Midbrain (tissue), 1 donor: Measurements from ENCODE around the gene POM121C.
"Not testable (repeated sequence)": the region's sequence is repeated elsewhere in the genome, so short reads cannot be mapped to it uniquely, and the experiment has no call there.

ENCODE experiments used
- DNase-seq: peaks from one replicate; lab custom pipeline; 2025; lab: John Stamatoyannopoulos, UW

Gene POM121C

DNA sequence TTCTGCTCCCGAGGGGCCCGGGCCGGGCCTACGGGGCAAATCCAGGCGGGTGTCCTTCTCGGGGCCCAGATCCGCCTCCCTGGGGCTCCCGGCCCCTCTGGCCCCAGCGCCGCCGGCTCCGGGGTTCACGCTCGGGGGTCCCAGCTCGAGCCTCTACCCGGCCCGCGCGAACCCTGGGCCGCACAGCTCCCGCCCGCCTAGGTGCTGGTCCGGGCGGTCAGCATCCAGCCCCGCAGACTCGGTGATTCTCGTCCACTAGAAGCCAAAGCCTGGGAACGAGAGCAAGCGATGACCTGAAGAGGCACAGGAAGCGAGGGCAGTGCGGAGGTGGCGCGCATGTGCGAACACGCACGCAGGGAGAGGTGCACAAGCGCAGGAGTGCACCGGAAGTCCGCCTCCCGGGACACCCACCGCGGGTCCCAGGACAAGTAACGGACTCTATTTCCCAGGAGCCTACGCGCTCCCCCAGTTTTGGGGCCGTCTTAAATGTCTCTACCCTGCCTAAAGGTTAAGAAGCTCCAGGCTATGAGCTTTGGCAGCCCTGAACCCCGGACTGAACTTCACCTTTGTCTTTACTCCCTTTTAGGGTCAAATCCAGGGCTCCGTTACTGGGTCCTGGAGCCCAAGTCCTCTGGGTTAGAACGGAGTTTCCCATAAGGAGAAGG lies at the start of gene POM121C:
Gene POM121C (minus strand): TSS at position 321 of the 665 bp plus-strand sequence. CDS start 44,803 bp downstream, outside the sequence.
- peak; percentile 90 for DNase-seq

DNA sequence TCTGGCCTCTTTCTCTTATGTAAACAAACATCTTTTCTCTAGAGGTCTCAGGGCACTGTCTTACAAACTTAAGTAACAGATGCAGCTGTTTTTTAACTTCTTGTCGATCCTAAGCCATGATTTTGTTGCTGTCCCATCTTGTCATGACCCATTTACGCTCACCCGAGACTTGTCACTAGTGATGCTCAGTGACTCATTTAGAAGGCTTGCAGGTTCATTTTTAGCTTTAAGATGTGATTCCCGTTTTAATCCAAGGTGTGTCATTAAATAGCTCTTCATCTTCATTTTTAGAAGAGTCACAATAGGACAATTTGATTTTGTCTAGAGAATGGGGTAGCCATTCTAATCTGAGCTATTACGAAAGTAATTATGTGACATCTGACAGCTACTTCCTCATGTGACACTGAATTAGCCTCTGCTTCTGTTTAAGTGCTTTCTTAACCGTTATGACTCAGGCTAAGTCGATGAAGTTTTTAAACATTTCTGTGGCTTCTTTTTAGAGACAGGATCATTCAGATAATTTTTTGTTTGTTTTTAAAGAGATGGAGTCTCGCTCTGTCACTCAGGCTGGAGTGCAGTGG lies 48.7 kb upstream of the POM121C start:
- DNase-seq, result no peak

DNA sequence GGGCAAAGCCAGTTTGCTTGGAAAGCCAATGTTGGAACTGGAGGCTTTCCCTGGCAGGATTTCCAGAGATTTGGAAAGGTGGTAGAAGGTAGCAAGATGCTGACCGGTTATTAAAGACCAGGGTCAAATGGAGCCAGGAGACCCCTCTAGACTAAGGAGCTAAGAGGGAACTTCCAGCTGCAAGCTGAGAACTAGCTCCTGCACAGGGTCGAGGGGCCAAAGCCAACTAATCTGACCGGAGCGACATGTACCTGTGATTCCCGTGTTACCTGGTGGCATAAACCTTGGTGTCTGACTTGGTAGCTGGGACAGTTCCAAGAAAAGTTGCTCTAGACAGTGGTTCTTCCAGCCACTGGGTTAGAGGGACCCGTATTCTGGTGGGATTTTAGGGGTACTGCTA lies 47.8 kb upstream of the POM121C start:
- no peak for DNase-seq

DNA sequence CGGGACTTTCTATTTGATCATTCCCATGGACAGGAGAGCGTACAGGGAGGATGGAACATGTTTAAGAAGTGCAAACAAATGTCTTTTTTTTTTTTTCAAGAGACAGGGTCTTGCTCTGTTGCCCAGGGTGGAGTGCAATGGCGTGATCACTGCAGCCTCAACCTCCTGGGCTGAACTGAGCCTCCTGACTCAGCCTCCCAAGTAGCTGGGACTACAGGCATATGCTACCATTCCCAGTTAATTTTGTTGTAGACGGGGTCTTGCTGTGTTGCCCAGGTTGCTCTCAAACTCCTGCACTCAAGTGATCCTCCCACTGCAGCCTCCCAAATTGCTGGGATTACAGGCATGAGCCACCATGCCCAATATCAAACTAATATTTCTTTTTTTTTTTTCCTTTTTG lies 46.5 kb upstream of the POM121C start:
- no peak for DNase-seq

DNA sequence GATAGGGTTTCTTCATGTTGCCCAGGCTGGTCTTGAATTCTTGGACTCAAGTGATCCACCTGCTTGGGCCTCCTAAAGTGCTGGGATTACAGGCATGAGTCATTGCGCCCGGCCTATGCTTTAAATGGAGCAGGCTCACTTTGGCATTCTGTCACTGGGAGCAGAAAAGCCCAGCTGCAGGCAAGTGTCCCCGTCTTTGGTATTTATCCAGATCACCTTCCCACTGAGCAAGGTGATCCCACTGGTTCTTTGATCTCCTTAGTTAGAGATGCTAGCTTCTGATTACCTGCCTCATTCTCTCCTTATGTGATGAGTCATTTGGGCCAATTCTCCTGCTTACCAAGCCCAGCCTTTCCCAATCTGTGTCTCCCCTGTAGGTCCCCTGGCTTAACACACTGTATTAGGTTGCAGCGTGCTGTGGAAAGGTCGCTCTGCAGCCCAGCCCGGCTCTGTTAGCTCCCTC lies 45.3 kb upstream of the POM121C start:
- no peak for DNase-seq

DNA sequence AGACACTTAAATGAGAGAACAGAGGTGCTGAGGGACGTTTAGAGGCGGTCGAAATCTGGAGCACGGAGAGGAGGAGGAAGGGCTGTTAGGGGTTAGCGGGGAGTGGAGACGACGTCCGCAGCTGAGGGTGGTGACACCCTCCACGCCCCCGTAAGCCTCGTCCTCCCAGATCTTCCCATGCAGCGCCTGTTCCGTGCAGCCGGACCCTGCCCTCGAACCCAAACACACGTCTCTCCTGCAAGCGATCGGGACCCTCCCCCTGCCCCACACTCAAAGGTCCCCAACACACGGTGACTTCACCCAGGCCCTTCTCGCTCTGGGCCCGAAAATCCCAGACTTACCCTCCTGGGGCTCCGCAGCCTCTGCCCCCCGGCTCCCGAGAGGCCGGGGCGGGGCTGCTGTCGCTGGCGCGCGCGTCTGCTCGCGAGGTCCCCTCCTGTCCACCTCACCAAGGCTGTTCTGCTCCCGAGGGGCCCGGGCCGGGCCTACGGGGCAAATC lies 41.2 kb upstream of the POM121C start:
- not testable (repeated sequence) for DNase-seq

DNA sequence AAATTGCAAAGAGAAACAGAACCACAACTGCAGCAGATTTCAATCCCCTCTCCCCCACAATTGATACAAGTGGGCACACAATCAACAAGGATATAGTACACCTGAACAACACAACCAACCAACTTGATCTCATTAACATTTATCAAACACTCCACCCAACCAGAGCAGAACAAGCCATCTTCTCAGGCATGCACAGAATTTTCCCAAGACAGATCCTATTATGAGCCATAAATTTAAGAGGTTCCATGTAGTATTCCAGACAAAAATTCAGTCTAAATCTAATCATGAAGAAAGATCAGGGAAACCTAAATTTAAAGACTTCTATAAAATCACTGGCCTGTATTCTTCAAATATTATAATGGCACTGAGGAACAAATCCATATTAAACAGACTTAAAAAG lies 35.6 kb upstream of the POM121C start:
- not testable (repeated sequence) for DNase-seq

DNA sequence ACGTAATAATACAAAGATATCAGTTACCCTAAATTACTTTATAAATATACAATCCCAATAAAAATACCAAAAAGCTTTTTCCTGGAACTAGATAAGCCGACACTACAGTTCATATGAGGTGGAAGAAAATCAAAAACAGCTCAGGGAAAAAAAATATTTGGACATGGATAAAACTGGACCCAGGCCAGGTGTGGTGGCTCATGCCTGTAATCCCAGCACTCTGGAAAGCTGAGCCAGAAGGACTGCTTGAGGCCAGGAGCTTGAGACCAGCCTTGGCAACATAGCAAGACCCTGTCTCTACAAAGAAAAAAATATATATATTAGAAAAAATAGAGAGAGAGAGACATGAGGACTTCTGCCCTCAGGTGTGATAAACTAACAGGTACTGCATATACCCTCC lies 32.7 kb upstream of the POM121C start:
- not testable (repeated sequence) for DNase-seq

DNA sequence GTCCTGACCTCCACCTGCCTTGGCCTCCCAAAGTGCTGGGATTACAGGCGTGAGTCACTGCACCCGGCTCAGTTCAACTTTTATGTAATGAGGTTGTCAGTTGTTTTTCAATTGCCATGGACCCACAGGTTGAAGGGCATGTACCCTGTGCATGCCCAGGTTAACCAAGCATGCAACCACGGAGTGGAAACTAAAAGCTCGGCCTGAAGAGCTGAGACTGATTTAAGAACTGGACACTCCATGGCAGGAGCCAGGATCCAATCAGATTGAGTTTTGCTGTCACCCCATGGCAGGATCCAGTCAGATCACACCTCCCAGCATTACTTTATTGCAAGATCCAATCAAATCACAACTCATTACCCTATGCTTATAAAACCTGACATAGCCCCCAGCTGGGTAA lies 22.9 kb upstream of the POM121C start:
- not testable (repeated sequence) for DNase-seq

DNA sequence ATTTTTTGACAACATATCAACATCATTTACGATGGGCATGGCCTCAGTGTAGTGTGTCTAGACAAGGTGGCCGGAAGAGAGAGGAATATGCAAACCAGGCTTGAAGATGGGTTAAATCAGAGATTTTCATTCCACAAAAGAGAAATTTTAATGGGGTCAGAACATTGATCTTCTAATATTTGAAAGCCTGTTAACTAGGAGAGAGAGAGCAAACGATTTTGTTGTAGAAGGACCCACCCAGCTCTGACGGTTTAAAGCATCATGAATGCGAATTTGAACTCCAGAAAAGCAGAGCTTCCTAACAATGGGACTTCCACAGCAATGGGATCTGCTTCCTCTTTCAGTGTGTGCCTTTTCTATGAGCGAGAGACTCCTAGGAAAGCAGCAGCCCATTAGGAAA lies 5.9 kb upstream of the POM121C start, which contains the start of gene SPDYE5:
Gene SPDYE5 (plus strand): TSS at position 301 of the 400 bp plus-strand sequence. CDS start 1,728 bp downstream, outside the sequence.
- DNase-seq, result not testable (repeated sequence)

DNA sequence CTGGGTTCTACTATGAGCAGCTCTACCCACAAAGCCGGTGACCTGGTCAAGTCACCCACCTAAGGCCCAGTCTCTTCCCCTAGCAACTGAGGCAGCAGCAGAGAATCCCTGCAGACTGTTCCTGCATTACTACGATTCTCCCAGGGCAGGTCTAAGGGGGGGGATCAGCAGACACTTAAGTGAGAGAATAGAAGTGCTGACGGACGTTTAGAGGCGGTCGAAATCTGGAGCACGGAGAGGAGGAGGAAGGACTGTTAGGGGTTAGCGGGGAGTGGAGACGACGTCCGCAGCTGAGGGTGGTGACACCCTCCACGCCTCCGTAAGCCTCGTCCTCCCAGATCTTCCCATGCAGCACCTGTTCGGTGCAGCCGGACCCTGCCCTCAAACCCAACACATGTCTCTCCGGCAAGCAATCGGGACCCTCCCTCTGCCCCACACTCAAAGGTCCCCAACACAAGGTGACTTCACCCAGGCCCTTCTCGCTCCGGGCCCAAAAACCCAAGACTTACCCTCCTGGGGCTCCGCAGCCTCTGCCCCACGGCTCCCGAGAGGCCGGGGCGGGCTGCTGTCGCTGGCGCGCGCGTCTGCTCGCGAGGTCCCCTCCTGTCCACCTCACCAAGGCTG lies 632 bp downstream of the POM121C start:
- not testable (repeated sequence) for DNase-seq

DNA sequence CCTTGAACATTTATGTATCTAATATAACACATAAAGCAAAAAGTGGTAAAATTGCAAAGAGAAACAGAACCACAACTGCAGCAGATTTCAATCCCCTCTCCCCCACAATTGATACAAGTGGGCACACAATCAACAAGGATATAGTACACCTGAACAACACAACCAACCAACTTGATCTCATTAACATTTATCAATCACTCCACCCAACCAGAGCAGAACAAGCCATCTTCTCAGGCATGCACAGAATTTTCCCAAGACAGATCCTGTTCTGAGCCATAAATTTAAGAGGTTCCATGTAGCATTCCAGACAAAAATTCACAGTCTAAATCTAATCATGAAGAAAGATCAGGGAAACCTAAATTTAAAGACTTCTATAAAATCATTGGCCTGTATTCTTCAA lies 5.8 kb downstream of the POM121C start:
- not testable (repeated sequence) for DNase-seq

DNA sequence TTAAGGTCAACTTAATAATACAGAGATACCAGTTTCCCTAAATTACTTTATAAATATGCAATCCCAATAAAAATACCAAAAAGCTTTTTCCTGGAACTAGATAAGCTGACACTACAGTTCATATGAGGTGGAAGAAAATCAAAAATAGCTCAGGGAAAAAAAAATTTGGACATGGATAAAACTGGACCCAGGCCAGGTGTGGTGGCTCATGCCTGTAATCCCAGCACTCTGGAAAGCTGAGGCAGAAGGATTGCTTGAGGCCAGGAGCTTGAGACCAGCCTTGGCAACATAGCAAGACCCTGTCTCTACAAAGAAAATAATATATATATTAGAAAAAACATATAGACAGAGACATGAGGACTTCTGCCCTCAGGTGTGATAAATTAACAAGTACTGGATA lies 8.6 kb downstream of the POM121C start:
- not testable (repeated sequence) for DNase-seq

DNA sequence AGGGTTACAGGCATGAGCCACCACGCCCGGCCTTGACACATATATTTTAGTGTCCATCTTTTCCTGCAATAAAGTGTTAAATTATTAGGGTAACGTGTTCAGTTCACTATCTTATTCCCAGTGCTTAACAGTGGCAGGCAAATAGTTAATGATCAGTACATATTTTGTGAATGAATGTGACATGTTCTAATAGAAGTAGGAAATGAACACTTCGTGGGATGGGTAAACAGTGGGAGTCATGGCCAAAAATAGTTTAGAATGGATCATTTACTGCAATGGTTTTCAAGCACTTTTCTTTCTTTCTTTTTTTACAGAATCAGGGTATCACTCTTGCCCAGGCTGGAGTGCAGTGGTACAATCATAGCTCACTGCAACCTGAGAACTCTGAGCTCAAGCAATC lies 15.9 kb downstream of the POM121C start:
- not testable (repeated sequence) for DNase-seq

DNA sequence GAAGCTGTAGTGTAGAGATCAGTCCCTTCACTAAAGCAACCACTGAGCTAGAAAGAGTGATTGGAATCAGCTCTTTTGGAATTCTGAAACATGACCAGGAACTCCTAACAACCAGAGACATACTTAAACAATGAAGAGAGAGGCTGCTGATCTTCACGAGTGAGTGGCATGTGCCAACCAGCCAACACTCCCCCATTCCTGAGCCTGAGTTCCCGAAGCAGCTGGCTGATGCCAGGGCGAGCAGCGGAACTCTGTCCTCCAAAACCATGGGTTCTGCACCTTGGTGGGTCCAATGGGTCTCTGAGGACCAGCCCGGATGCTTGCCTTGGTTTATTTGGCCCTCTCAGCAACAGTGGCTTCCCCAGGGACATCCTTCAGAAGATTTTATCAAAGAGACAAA lies 25.6 kb downstream of the POM121C start:
- not testable (repeated sequence) for DNase-seq

DNA sequence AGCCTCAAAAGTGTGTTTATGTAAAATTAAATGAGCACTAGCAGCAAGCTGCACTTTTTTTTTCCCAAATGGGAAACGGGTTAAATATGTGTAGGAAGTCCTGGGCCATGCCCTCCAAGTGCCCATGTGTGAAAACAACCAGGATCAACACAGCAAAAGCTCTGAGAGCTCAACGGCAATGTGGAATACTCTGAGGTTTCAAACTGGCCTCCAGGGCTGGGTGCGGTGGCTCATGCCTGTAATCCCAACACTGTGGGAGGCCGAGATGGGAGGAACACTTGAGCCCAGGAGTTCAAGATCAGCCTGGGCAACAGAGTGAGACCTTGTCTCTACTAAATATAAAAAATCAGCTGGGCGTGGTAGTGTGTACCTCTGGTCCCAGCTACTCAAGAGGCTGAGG lies 28.1 kb downstream of the POM121C start:
- not testable (repeated sequence) for DNase-seq

DNA sequence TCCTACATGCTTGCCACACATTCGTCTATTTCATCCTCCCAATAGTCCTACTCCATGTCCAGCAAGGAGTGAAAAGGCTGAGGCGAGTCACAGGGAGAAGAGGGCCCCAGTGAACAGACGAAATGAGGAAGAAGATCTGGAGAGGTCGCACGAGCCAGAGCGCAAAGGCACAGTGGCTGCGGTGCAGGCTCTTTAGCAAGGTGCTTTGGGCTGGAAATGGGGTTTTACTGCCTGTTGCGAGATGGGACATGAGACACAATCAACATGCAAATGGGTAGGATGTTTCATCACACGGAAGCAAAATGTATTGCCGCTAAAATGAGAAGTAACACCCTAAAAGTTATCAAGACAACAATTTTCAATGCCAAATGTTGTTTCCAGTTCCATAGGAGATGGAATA lies 29.7 kb downstream of the POM121C start:
- not testable (repeated sequence) for DNase-seq

DNA sequence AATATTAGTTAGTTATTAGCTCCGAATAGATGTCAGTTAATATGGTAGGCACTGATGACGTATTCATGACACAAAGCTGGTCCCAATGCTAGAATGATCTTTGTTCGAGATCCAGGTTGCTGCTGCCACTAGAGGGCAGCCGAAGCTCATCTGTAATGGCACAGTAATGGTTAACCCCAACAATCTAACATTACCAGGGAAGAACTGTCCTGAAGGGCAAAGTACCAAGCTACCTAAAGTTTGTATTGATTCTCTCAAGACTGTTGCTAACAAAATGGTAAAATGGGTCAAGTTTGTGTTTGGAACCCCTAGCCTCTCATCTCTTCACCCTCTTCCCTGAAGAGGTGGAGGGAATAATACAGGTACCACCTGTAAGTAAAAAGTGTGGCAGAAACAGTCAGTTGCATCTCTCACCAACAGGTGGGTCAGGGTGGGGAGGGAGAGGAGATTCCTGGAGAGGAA lies 33.6 kb downstream of the POM121C start:
- DNase-seq, result not testable (repeated sequence)

DNA sequence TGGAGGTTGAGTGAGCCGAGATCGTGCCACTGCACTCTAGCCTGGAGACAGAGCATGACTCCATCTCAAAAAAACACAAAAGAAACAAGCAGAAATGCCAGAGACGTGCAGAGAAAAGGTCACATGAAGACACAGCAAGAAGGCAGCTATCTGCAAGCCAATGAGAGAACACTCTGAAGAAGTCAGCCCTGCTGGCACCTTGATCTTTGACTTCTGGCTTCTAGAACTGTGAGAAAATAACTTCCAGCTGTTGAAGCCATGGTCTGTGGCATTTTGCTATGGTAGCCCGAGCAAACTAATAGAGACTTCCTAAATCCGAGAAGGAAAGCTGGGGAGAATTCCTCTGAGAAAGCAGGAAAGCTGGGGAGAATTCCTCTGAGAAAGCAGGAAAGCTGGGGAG lies 36.2 kb downstream of the POM121C start:
- DNase-seq, result not testable (repeated sequence)

DNA sequence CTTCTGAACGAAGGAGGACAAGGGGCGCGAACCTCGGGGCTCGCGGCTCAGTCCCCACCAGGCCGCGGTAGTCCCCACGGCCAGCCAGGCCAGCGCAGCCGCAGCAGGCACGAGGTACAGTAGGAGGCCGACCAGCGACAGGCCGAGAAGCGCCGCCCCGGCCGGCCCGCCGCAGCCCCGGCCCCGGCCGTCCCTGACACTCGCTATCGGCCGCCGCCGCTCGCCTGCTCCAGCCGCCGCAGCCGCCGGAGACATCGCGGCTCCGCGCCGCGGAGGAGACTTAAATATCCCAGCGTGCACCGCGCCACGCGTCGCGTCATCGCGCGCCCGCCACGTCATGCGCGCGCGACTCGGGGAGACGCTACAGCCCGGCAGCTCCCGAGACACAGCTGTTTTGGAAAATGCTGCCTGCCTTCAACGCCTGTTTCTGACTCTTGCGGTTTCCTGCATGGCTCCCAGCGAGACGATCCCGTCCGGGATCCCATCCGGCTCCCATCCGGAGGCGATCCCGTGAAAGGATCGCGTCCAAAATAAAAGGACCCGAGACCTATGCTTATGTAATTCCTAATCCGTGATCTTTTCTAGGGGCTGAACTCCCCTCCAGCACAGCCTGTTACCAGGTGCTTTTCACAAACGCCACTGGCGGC lies 43.5 kb downstream of the POM121C start:
- DNase-seq, result not testable (repeated sequence)

DNA sequence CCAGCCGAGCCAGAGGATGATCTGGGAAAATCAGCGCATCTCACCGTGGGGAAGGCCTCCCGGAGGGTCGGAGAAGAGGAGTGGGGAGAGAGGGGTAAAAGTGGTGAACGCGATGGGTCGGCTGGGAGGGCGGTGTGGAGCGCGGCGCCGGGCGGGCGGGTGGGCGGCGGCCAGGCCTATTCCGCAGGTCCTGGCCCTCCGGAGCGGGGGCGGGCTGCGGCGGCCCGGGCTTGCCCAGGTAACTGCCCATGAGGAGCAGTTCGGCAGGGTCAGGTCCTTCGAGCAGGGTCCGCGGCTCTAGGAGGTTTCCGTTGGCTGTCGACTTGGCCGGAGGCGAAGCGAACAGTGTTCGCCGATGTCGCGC lies 44.0 kb downstream of the POM121C start:
- not testable (repeated sequence) for DNase-seq

DNA sequence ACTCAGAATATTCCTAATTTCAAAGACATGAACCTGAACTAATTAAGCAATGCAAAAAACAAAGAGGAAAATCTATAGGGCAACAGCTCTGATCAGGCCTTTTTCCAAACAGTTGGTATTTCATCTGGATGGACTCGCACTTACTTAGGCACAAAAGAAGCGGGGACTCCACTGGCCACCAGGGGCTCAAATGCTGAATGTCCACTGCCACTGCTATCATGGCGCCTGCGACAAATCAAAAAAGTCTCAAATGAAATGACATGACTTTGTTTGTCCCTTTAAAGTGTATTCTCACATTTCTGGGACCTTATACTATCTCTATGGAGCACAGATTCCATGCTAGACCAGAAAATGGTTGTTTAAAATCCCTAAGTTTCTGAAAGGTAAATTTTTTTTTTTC lies 47.1 kb downstream of the POM121C start:
- not testable (repeated sequence) for DNase-seq
